IMR-90 (cell line): Measurements from ENCODE around the gene TEX13B.

Experiments used
- CEBPB ChIP-seq: IDR thresholded peaks from 2 replicates; pipeline ENCODE4 v1.6.1; 2012; ENCODE audit warnings: low read depth, low read length, improper control_type of control experiment
- MAFK ChIP-seq: IDR thresholded peaks from 2 replicates; pipeline ENCODE4 v1.6.1; 2012; ENCODE audit warnings: low read depth, low read length, improper control_type of control experiment
- MXI1 ChIP-seq: IDR thresholded peaks from 2 replicates; pipeline ENCODE4 v1.6.1; 2012; ENCODE audit warnings: low read depth, mild to moderate bottlenecking, low read length, moderate library complexity, borderline replicate concordance
- RCOR1 ChIP-seq: IDR thresholded peaks from 2 replicates; pipeline ENCODE4 v1.6.1; 2012; ENCODE audit warnings: mild to moderate bottlenecking, low read length, improper control_type of control experiment; ENCODE audit not compliant: insufficient replicate concordance
- TF ChIP-seq, protein P1 (sequence below): conservative IDR thresholded peaks from 2 replicates; pipeline ENCODE4 v1.5.1; 2012; ENCODE audit warnings: mild to moderate bottlenecking, low read depth, low read length, improper control_type of control experiment

DNA sequence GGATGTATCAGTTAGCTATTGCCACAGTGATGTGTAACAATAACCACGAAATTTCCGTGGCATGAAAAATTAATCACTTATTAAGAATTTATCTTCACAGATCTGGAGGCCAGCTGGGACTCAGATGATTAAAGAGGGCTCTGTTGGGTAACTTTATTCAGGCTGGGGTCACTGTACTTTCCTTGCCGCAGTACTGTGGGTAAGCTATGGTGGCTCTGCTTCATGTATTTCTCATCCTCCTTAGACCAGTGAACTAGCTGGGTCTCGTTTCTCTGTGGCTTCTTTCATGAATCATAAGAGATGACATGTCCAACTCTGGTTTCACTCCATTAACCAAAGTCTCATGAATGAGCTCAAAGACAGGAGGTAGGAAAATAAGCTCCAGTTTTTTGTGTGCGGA, 13.5 kb downstream of the TEX13B start:
- TF ChIP-seq RCOR1 (no peak), MAFK (no peak), CEBPB (no peak), MXI1 (no peak)
- TF ChIP-seq, protein P1, sequence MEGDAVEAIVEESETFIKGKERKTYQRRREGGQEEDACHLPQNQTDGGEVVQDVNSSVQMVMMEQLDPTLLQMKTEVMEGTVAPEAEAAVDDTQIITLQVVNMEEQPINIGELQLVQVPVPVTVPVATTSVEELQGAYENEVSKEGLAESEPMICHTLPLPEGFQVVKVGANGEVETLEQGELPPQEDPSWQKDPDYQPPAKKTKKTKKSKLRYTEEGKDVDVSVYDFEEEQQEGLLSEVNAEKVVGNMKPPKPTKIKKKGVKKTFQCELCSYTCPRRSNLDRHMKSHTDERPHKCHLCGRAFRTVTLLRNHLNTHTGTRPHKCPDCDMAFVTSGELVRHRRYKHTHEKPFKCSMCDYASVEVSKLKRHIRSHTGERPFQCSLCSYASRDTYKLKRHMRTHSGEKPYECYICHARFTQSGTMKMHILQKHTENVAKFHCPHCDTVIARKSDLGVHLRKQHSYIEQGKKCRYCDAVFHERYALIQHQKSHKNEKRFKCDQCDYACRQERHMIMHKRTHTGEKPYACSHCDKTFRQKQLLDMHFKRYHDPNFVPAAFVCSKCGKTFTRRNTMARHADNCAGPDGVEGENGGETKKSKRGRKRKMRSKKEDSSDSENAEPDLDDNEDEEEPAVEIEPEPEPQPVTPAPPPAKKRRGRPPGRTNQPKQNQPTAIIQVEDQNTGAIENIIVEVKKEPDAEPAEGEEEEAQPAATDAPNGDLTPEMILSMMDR = no peak
